ENCODE measurements around the gene MRPL20.
"Not testable (repeated sequence)": the region's sequence is repeated elsewhere in the genome, so short reads cannot be mapped to it uniquely, and the experiment has no call there.

The MRPL20 gene

DNA sequence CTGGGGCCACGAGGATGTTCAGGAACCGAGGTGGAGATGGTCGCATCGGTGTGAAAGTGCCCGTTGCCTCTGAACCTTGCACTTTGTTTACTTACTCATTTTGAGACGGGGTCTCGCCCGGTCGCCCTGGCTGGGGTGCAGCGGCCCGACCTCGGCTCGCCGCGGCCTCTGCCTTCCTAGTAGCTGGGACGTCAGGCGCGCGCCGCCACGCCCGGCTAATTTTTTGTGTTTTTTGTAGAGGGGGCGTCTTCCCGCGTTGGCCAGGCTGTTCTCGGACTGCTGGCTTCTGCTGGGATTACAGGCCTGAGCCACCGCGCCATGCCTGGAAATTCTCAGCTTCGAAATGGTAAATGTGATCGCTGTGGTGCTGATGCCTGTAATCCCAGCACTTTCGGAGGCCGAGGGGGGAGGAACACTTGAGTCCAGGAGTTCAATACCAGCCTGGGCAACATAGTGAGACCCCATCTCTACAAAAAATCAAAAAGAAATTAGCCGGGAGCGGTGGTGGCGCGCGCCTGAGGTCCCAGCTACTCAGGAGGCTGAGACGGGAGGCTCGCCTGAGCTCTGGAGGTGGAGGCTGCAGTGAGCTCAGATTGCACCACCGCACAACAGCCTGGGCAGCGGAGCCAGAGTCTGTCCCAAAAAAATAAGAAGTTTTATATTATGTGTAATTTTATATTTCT, 684 bp upstream of the MRPL20 start:
- H3K4me3 ChIP-seq (ENCODE audit: low read depth, low read length): peak overlapping the region; percentile 83
- peak overlapping the region; percentile 74 for H3K27ac ChIP-seq
- in situ Hi-C loops (cut with HindIII; ENCODE audit: low pct_ligation_motif_present, low sequenced_read_pairs): no loop called here
- peak; percentile 55 for DNase-seq
- H3K36me3 ChIP-seq (replicated peaks): peaks cover 20% of the 10 kb centered on the region
- TF ChIP-seq CTCF (IDR thresholded peaks at IDR 0.05; ENCODE audit: low read depth, low read length, missing control alignments): peak; percentile 34
- H3K27me3 ChIP-seq (replicated peaks): no peaks in the 10 kb centered on the region

- no peaks in the 10 kb centered on the region for H3K27me3 ChIP-seq (replicated peaks)
- no peak for DNase-seq
- H3K4me3 ChIP-seq (ENCODE audit: low read depth, low read length): peak overlapping the region; percentile 83
- peak overlapping the region; percentile 74 for H3K27ac ChIP-seq
- in situ Hi-C loops (cut with HindIII; ENCODE audit: low pct_ligation_motif_present, low sequenced_read_pairs): no loop called here
- H3K36me3 ChIP-seq (replicated peaks): peaks cover 28% of the 10 kb centered on the region
- TF ChIP-seq CTCF (IDR thresholded peaks at IDR 0.05; ENCODE audit: low read depth, low read length, missing control alignments): no peak
Observed at GRCh38 chr1:1406101-1406820, 832 bp downstream of the MRPL20 start.

DNA sequence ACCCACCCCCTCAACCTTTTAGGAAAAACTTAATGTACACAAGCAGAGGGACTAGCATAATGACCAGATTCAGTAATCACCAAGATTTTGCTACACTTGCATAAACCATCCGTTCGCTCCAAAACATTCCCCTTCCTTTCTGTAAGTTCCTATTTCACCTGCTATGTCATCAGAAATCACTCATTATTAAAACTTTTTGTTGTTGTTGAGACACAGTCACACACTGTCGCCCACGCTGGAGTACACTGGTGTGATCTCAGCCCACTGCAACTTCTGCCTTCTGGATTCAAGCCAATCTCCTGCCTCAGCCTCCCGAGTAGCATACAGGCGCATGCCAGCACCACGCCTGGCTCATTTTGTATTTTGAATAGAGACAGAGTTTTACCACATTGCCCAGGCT, 3.4 kb downstream of the MRPL20 start:
- in situ Hi-C loops (cut with HindIII; ENCODE audit: low pct_ligation_motif_present, low sequenced_read_pairs): no loop called here
- no peak overlapping the region for H3K4me3 ChIP-seq (ENCODE audit: low read depth, low read length)
- H3K36me3 ChIP-seq (replicated peaks): peaks cover 33% of the 10 kb centered on the region
- no peak for DNase-seq
- TF ChIP-seq CTCF (IDR thresholded peaks at IDR 0.05; ENCODE audit: low read depth, low read length, missing control alignments): no peak
- no peak overlapping the region for H3K27ac ChIP-seq
- H3K27me3 ChIP-seq (replicated peaks): no peaks in the 10 kb centered on the region

DNA sequence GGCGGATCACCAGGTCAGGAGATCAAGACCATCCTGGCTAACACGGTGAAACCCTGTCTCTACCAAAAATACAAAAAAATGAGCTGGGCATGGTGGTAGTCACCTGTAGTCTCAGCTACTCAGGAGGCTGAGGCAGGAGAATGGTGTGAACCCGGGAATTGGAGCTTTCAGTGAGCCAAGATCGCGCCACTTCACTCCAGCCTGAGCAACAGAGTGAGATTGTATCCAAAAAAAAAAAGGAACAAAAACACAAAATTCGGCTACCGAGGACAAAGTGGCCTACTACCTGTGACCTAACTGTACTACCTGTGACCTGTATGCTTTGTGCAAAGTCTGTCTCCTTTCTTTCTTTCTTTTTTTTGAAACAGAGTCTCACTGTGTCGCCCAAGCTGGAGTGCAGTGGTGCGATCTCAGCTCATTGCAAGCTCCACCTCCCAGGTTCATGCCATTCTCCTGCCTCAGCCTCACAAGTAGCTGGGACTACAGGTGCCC, 4.1 kb downstream of the MRPL20 start:
- DNase-seq; in situ Hi-C loops (cut with HindIII; ENCODE audit: low pct_ligation_motif_present, low sequenced_read_pairs); H3K27ac ChIP-seq; H3K4me3 ChIP-seq (ENCODE audit: low read depth, low read length); H3K27me3 ChIP-seq (replicated peaks): not testable (repeated sequence)
- peaks cover 33% of the 10 kb centered on the region for H3K36me3 ChIP-seq (replicated peaks)

GRCh38 chr1:1402072-1402900, 4.8 kb downstream of the MRPL20 start:
- peak; percentile 46 for DNase-seq
- Histone ChIP-seq H3K27ac (no peak overlapping the region), H3K4me3 (ENCODE audit: low read depth, low read length) (no peak overlapping the region), H3K36me3 (replicated peaks) (peaks cover 38% of the 10 kb centered on the region), H3K27me3 (replicated peaks) (no peaks in the 10 kb centered on the region)
- in situ Hi-C loops (cut with HindIII; ENCODE audit: low pct_ligation_motif_present, low sequenced_read_pairs): no loop called here
- TF ChIP-seq CTCF (IDR thresholded peaks at IDR 0.05; ENCODE audit: low read depth, low read length, missing control alignments): peak; percentile 84
